HS-27A (cell line): ENCODE data around the gene BICC1.
A peak's percentile ranks its signal among the peaks of the same experiment; 100 is the strongest.

Experiments
- DNase-seq: peaks from one replicate; pipeline ENCODE4 v3.0.0-alpha.2; 2012; ENCODE audit warnings: low read depth, missing footprints

Gene BICC1

GRCh38 chr10:58780476-58780875 is 267.8 kb downstream of the BICC1 start:
- no peak for DNase-seq

- DNase-seq: no peak
Observed at GRCh38 chr10:58781873-58782488, 269.3 kb downstream of the BICC1 start.

- no peak for DNase-seq
Observed at GRCh38 chr10:58782876-58783851, 270.5 kb downstream of the BICC1 start.

GRCh38 chr10:58784361-58784760 is 271.7 kb downstream of the BICC1 start:
- no peak for DNase-seq

- DNase-seq: no peak
Observed at GRCh38 chr10:58785354-58785753, 272.7 kb downstream of the BICC1 start.

- peak; percentile 31 for DNase-seq
Observed at GRCh38 chr10:58791137-58791536, 278.5 kb downstream of the BICC1 start.

- no peak for DNase-seq
Observed at GRCh38 chr10:58795560-58795959, 282.9 kb downstream of the BICC1 start.

- DNase-seq: no peak
Observed at GRCh38 chr10:58796242-58796641, 283.6 kb downstream of the BICC1 start.

GRCh38 chr10:58796824-58797223 is 284.2 kb downstream of the BICC1 start:
- no peak for DNase-seq

- DNase-seq: no peak
Observed at GRCh38 chr10:58797356-58797755, 284.7 kb downstream of the BICC1 start.

GRCh38 chr10:58802047-58802446 is 289.4 kb downstream of the BICC1 start:
- no peak for DNase-seq

GRCh38 chr10:58806323-58806722 is 293.7 kb downstream of the BICC1 start:
- DNase-seq: no peak

- DNase-seq: no peak
Observed at GRCh38 chr10:58806970-58807628, 294.4 kb downstream of the BICC1 start.

- DNase-seq: no peak
Observed at GRCh38 chr10:58807629-58808022, 295.0 kb downstream of the BICC1 start.

- no peak for DNase-seq
Observed at GRCh38 chr10:58810751-58811150, 298.1 kb downstream of the BICC1 start.

GRCh38 chr10:58813573-58813972 is 300.9 kb downstream of the BICC1 start:
- DNase-seq: no peak

GRCh38 chr10:58817201-58817846 is 304.7 kb downstream of the BICC1 start:
- DNase-seq: no peak

GRCh38 chr10:58818900-58819299 is 306.2 kb downstream of the BICC1 start:
- peak; percentile 36 for DNase-seq

- DNase-seq: no peak
Observed at GRCh38 chr10:58820386-58820785, 307.7 kb downstream of the BICC1 start.

- peak; percentile 83 for DNase-seq
Observed at GRCh38 chr10:58820861-58821751, 308.4 kb downstream of the BICC1 start.

GRCh38 chr10:58821752-58822056 is 309.0 kb downstream of the BICC1 start:
- no peak for DNase-seq
